ENCODE results near the gene EVC2.

EVC2 gene

GRCh38 chr4:5721923-5722322 is 13.6 kb upstream of the EVC2 start:
- in situ Hi-C loops (cut with HindIII; ENCODE audit: low sequenced_read_pairs) = no loop called here
- no peak for TF ChIP-seq CTCF (IDR thresholded peaks at IDR 0.05; ENCODE audit: low read depth, low read length)

GRCh38 chr4:5720980-5721379 is 12.6 kb upstream of the EVC2 start:
- DNase-seq (ENCODE audit: low read depth, low spot score) = no peak
- H3K4me3 ChIP-seq (ENCODE audit: low read depth, low read length) = no peak overlapping the region
- TF ChIP-seq CTCF (IDR thresholded peaks at IDR 0.05; ENCODE audit: low read depth, low read length) = no peak
- in situ Hi-C loops (cut with HindIII; ENCODE audit: low sequenced_read_pairs) = no loop called here

More at GRCh38 chr4:5721923-5722322, 13.6 kb upstream of the EVC2 start:
- DNase-seq (ENCODE audit: low read depth, low spot score) = no peak
- H3K4me3 ChIP-seq (ENCODE audit: low read depth, low read length) = no peak overlapping the region

- no peak overlapping the region for H3K4me3 ChIP-seq (ENCODE audit: low read depth, low read length)
- DNase-seq (ENCODE audit: low read depth, low spot score) = no peak
- in situ Hi-C loops (cut with HindIII; ENCODE audit: low sequenced_read_pairs) = no loop called here
- TF ChIP-seq CTCF (IDR thresholded peaks at IDR 0.05; ENCODE audit: low read depth, low read length) = no peak
Observed at GRCh38 chr4:5720157-5720850, 11.9 kb upstream of the EVC2 start.

GRCh38 chr4:5719350-5720055 is 11.1 kb upstream of the EVC2 start:
- no peak for TF ChIP-seq CTCF (IDR thresholded peaks at IDR 0.05; ENCODE audit: low read depth, low read length)
- no peak overlapping the region for H3K4me3 ChIP-seq (ENCODE audit: low read depth, low read length)
- DNase-seq (ENCODE audit: low read depth, low spot score) = no peak
- in situ Hi-C loops (cut with HindIII; ENCODE audit: low sequenced_read_pairs) = no loop called here

- TF ChIP-seq CTCF (IDR thresholded peaks at IDR 0.05; ENCODE audit: low read depth, low read length) = no peak
- H3K4me3 ChIP-seq (ENCODE audit: low read depth, low read length) = no peak overlapping the region
- in situ Hi-C loops (cut with HindIII; ENCODE audit: low sequenced_read_pairs) = no loop called here
- DNase-seq (ENCODE audit: low read depth, low spot score) = no peak
Observed at GRCh38 chr4:5718411-5718810, 10.1 kb upstream of the EVC2 start.

- in situ Hi-C loops (cut with HindIII; ENCODE audit: low sequenced_read_pairs) = no loop called here
- no peak for DNase-seq (ENCODE audit: low read depth, low spot score)
- H3K4me3 ChIP-seq (ENCODE audit: low read depth, low read length) = no peak overlapping the region
- no peak for TF ChIP-seq CTCF (IDR thresholded peaks at IDR 0.05; ENCODE audit: low read depth, low read length)
Observed at GRCh38 chr4:5717449-5718158, 9.2 kb upstream of the EVC2 start.

Data from astrocyte of the spinal cord (primary cell).